H1 (cell line): ENCODE results near the gene C3orf22. TPM values are rescaled to one million over a fixed set of nuclear protein-coding genes. Genes with fewer than 3 reads are reported as not detected.

ENCODE experiments used
- CTCF ChIA-PET: fragments of 300-600 bp; sonication (Branson Sonifier 250); formaldehyde crosslinking; loops from one replicate; lab custom pipeline; 2021; ENCODE audit not compliant: partially characterized antibody; lab: Charles Lee
- POLR2A ChIA-PET: fragments of 300-600 bp; sonication (Branson Sonifier 250); formaldehyde crosslinking; loops from one replicate; lab custom pipeline; 2021; ENCODE audit warnings: inconsistent platforms; ENCODE audit not compliant: partially characterized antibody; lab: Charles Lee
- DNase-seq, 2 experiments: peaks; one replicate each; pipeline versions ENCODE4 v3.0.0 to v3.0.0-alpha.2; 2010 to 2022; ENCODE audit warnings: low spot score in 2 of 2, low read depth in 1 of 2, mixed read lengths in 1 of 2
- FAIRE-seq: peaks from 2 replicates; lab custom pipeline; 2011; peaks lifted over from hg19 to GRCh38; lab: Jason Lieb, UNC
- H2AFZ ChIP-seq: 2 replicates; pipeline ENCODE4 v1.8.1; 2012; ENCODE audit warnings: low read length, inconsistent platforms
- H2AK5ac ChIP-seq: 2 replicates; pipeline ENCODE4 v1.6.1; 2013; ENCODE audit warnings: low read depth, low read length
- H2BK120ac ChIP-seq: replicated peaks from 2 replicates; pipeline ENCODE3; 2013; ENCODE audit warnings: low read depth, low read length, inconsistent platforms
- H2BK12ac ChIP-seq: 2 replicates; pipeline ENCODE4 v1.6.1; 2013; ENCODE audit warnings: low read depth, low read length
- H2BK15ac ChIP-seq: 2 replicates; pipeline ENCODE4 v1.6.1; 2013; ENCODE audit warnings: low read length
- H2BK20ac ChIP-seq: 2 replicates; pipeline ENCODE4 v1.6.1; 2013; ENCODE audit warnings: low read length
- H2BK5ac ChIP-seq: 2 replicates; pipeline ENCODE4 v1.6.1; 2013; ENCODE audit warnings: low read depth, low read length
- H3K14ac ChIP-seq: 2 replicates; pipeline ENCODE4 v1.6.1; 2013; ENCODE audit warnings: inconsistent platforms; ENCODE audit not compliant: insufficient read length
- H3K18ac ChIP-seq: 2 replicates; pipeline ENCODE4 v1.6.1; 2013; ENCODE audit warnings: low read length; ENCODE audit errors: extremely low read depth
- H3K23ac ChIP-seq: 2 replicates; pipeline ENCODE4 v1.6.1; 2013; ENCODE audit warnings: inconsistent platforms; ENCODE audit not compliant: insufficient read length
- H3K23me2 ChIP-seq: 2 replicates; pipeline ENCODE4 v1.6.1; 2013; ENCODE audit warnings: low read depth, low read length
- H3K27ac ChIP-seq: 2 replicates; pipeline ENCODE4 v1.6.1; 2011; ENCODE audit warnings: low read depth, low read length, inconsistent platforms
- H3K27me3 ChIP-seq, 4 experiments: replicated peaks in 1 of 4; 1 replicate in 1 of 4; 2 replicates in 3 of 4; pipeline versions ENCODE4 v1.6.1 to v1.8.1; 2011 to 2013; ENCODE audit warnings: low read length in 3 of 4, mild to moderate bottlenecking in 3 of 4, inconsistent platforms in 2 of 4, mixed read lengths in 2 of 4, moderate library complexity in 1 of 4; ENCODE audit not compliant: control insufficient read depth in 3 of 4, insufficient read depth in 3 of 4; ENCODE audit errors: extremely low read depth in 1 of 4
- H3K36me3 ChIP-seq, 4 experiments: 2 replicates each; pipeline versions ENCODE4 v1.6.1 to v1.8.1; 2011 to 2013; ENCODE audit warnings: mild to moderate bottlenecking in 4 of 4, low read length in 3 of 4, moderate library complexity in 2 of 4, control low read depth in 1 of 4, inconsistent platforms in 1 of 4; ENCODE audit not compliant: insufficient read depth in 4 of 4, control insufficient read depth in 2 of 4
- H3K4ac ChIP-seq: replicated peaks from 2 replicates; pipeline ENCODE3; 2013; ENCODE audit warnings: low read length, low read depth, mixed read lengths, inconsistent platforms; ENCODE audit not compliant: insufficient read length
- H3K4me1 ChIP-seq, 4 experiments: replicated peaks in 1 of 4; 1 replicate in 1 of 4; 2 replicates in 3 of 4; pipeline versions ENCODE4 v1.6.1 to v1.8.1; 2011 to 2013; ENCODE audit warnings: low read length in 3 of 4, inconsistent platforms in 2 of 4, mixed read lengths in 1 of 4; ENCODE audit not compliant: insufficient read depth in 4 of 4, control insufficient read depth in 3 of 4
- H3K4me2 ChIP-seq, 2 experiments: 2 replicates each; pipeline versions ENCODE4 v1.6.1 to v1.8.1; 2011 to 2013; ENCODE audit warnings: low read depth in 2 of 2, low read length in 2 of 2, control low read depth in 1 of 2, inconsistent platforms in 1 of 2, mild to moderate bottlenecking in 1 of 2; ENCODE audit not compliant: insufficient read depth in 1 of 2
- H3K4me3 ChIP-seq, 4 experiments: fragments of 200-600, 300-600 bp in 1 of 4; sonication (generic), shearing (Covaris generic), sonication (Bioruptor Twin) in 1 of 4; 2 replicates each; pipeline versions ENCODE4 v1.5.1 to v1.8.1; 2011 to 2016; ENCODE audit warnings: low read length in 4 of 4, low read depth in 3 of 4, control low read depth in 2 of 4, inconsistent platforms in 2 of 4, mild to moderate bottlenecking in 2 of 4, mixed read lengths in 1 of 4, moderate library complexity in 1 of 4; ENCODE audit not compliant: insufficient read depth in 2 of 4; ENCODE audit errors: extremely low read depth in 1 of 4
- H3K56ac ChIP-seq: replicated peaks from 2 replicates; pipeline ENCODE3; 2013; ENCODE audit warnings: low read depth, mild to moderate bottlenecking, mixed read lengths, low read length, inconsistent platforms; ENCODE audit not compliant: insufficient read length
- H3K79me1 ChIP-seq: 2 replicates; pipeline ENCODE4 v1.6.1; 2013; ENCODE audit warnings: low read depth, low read length, control low read depth
- H3K79me2 ChIP-seq, 2 experiments: 2 replicates each; pipeline versions ENCODE4 v1.6.1 to v1.8.1; 2012 to 2013; ENCODE audit warnings: low read length in 2 of 2, mild to moderate bottlenecking in 2 of 2, inconsistent platforms in 1 of 2; ENCODE audit not compliant: insufficient read depth in 2 of 2, control insufficient read depth in 1 of 2
- H3K9ac ChIP-seq, 4 experiments: replicated peaks in 1 of 4; 1 replicate in 1 of 4; 2 replicates in 3 of 4; pipeline versions ENCODE4 v1.6.1 to v1.8.1; 2011 to 2013; ENCODE audit warnings: low read depth in 3 of 4, low read length in 3 of 4, control low read depth in 2 of 4, mild to moderate bottlenecking in 2 of 4, moderate library complexity in 2 of 4, inconsistent platforms in 1 of 4; ENCODE audit errors: extremely low read depth in 1 of 4
- H3K9me3 ChIP-seq, 2 experiments: 2 replicates each; pipeline versions ENCODE4 v1.6.1 to v1.8.1; 2012 to 2013; ENCODE audit warnings: mild to moderate bottlenecking in 2 of 2, moderate library complexity in 2 of 2, control low read depth in 1 of 2, inconsistent platforms in 1 of 2, low read depth in 1 of 2, low read length in 1 of 2, mixed read lengths in 1 of 2; ENCODE audit not compliant: insufficient read depth in 2 of 2
- H4K20me1 ChIP-seq, 2 experiments: replicated peaks in 1 of 2; 2 replicates each; pipeline versions ENCODE3 to v1.8.1; 2011 to 2013; ENCODE audit warnings: inconsistent platforms in 2 of 2, low read length in 2 of 2, mild to moderate bottlenecking in 1 of 2; ENCODE audit not compliant: insufficient read depth in 2 of 2, control insufficient read depth in 1 of 2
- H4K5ac ChIP-seq: 2 replicates; pipeline ENCODE4 v1.6.1; 2013; ENCODE audit warnings: low read length, low read depth, mixed read lengths, inconsistent platforms; ENCODE audit not compliant: insufficient read length
- H4K8ac ChIP-seq: 2 replicates; pipeline ENCODE4 v1.8.0; 2013; ENCODE audit warnings: mild to moderate bottlenecking, moderate library complexity, low read length, inconsistent platforms; ENCODE audit not compliant: insufficient read depth; ENCODE audit errors: extremely low read depth
- H4K91ac ChIP-seq: replicated peaks from 2 replicates; pipeline ENCODE3; 2013; ENCODE audit warnings: low read length, mixed read lengths, inconsistent platforms; ENCODE audit not compliant: insufficient read length
- BCL11A ChIP-seq, 2 experiments: IDR thresholded peaks; one replicate each; pipeline ENCODE4 v1.6.1; 2011; ENCODE audit warnings: low read depth in 2 of 2, low read length in 2 of 2, mild to moderate bottlenecking in 2 of 2
- WGBS, 2 experiments: shearing (Covaris generic) in 1 of 2; methylation state at CpG; one replicate each; pipeline versions ENCODE4 v1.1.6 to v1.1.7; 2013 to 2015; ENCODE audit warnings: low lambda C conversion rate in 2 of 2, mixed read lengths in 2 of 2, inconsistent platforms in 1 of 2, low coverage in 1 of 2, missing lambda C conversion rate in 1 of 2; ENCODE audit not compliant: insufficient replicate concordance in 2 of 2, insufficient coverage in 1 of 2, insufficient read length in 1 of 2; ENCODE audit errors: extremely low coverage in 1 of 2, missing lambda C conversion rate in 1 of 2; 5-methylcytosine and 5-hydroxymethylcytosine counted together
- polyA plus RNA-seq, 7 experiments: library from polyadenylated mRNA; depleted of rRNA in 3 of 7; stranded (reverse) in 5 of 7; unstranded in 2 of 7; fragments of >200 nt in 5 of 7; fragments of 200-250 nt in 2 of 7; gene quantifications; 1 replicate in 5 of 7; 2 replicates in 1 of 7; 4 replicates in 1 of 7; pipeline versions ENCODE4 v1.2.1 to v1.2.3, GENCODE V29; 2011 to 2013; ENCODE audit warnings: missing spikeins in 2 of 7, mixed read lengths in 2 of 7
- total RNA-seq: library from RNA; stranded (reverse); fragmentation: NEBNext Ultra II Directional; extraction: Animal tissue kit (Norgen Biotek cat#: 25700); gene quantifications from 2 replicates; pipeline ENCODE4 v1.2.1, GENCODE V29; 2021

C3orf22 gene
- total and polyA plus RNA-seq, 2 of the 8 experiments (the other 6 are each of a cell fraction or from before 2014, with no cell fraction given): not detected

DNA sequence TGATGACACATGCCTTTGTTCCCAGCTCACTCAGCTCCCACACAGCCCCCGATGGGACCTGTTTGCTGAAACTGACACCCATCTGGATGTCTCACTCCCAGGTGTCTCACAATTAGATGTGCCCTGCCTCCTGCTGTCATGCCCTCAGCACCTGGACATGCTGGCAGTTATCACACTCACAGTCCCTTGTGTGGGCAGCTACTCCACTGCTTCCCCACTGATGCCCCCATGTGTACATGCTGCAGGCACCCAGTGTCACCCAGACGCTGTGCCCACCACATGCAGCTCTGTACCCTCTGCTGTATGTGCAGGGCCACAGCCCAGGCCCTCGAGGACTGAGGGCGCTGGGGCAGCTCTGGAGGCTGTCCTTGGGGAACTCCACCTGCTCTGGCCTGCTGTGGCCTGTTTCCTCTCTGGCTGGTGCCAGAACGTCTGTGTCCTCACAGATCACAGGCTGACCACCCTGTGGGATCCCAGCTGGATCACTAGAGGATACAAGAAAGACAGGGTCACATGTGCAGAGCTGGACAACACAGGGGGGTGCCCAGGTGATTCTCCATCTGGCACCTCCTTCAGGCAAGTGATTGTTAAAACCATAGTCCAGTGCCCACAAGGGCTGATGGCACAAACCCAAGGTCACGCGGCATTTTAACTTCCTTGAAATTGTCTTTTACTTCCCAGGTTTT, 14.0 kb downstream of the C3orf22 start:
- ChIA-PET CTCF (interaction anchor here (1.0 to 2.5 kb wide), 3 partner anchors 11 to 411 kb away, joined by 3 to 7 read pairs (median 4); no protein-coding TSS in a partner anchor), POLR2A (no interaction called here)
- FAIRE-seq: no peak
- Histone ChIP-seq H2AFZ (no peak overlapping the region), H3K27me3 (peaks cover 0 to 5% (median 2%) of the 10 kb centered on the region in 4 experiments; a peak in 1 of 7 replicates), H2BK5ac (0 out of 2 replicates have a peak overlapping the region, but pooled peaks have one; percentile 24), H3K79me1 (no peaks in the 10 kb centered on the region), H3K9me3 (no peaks in the 10 kb centered on the region), H2BK15ac (no peak overlapping the region; the same call in 1 of the 2 replicates), H3K56ac (no peak overlapping the region), H2AK5ac (no peak overlapping the region), H4K5ac (no peak overlapping the region), H3K23ac (no peak overlapping the region), H4K91ac (peak overlapping the region; percentile 70), H3K4me3 (no peak overlapping the region), H3K27ac (no peak overlapping the region), H2BK20ac (peak overlapping the region; percentile 61; the same call in 1 of the 2 replicates), H4K20me1 (no peaks in the 10 kb centered on the region), H3K9ac (no peak overlapping the region), H3K4me1 (peaks cover 0 to 14% (median 8%) of the 10 kb centered on the region in 4 experiments; a peak in 6 of 7 replicates), H3K23me2 (peaks cover 5% of the 10 kb centered on the region; the same call in 1 of the 2 replicates), H2BK12ac (peak overlapping the region; percentile 92; the same call in 1 of the 2 replicates), H3K36me3 (no peaks in the 10 kb centered on the region; a peak in 1 of 8 replicates)
- DNase-seq: no peak
- no peak for TF ChIP-seq BCL11A (IDR thresholded peaks at IDR 0.05; ENCODE audit: low read depth in 2 of 2, low read length in 2 of 2)
- TF ChIP-seq, all 59 proteins: peak for 0
- H3K4ac ChIP-seq: no peak overlapping the region
- H3K4me2 ChIP-seq: no peak overlapping the region
- no peak overlapping the region for H3K14ac ChIP-seq
- WGBS, 2 experiments: 88% methylated on average over 7 of the region's 7 CpGs; no CpG with 5 or more reads in 1 of the 2 experiments
- no peak overlapping the region; the same call in 1 of the 2 replicates for H3K18ac ChIP-seq
- H2BK120ac ChIP-seq: no peak overlapping the region
- H4K8ac ChIP-seq: no peak overlapping the region
- H3K79me2 ChIP-seq: no peaks in the 10 kb centered on the region
